ENCODE measurements around the gene SPG11. TPM values are rescaled to one million over a fixed set of nuclear protein-coding genes. Genes with fewer than 3 reads are reported as not detected.

SPG11 gene
- total RNA-seq, 5 donors from 2014 or later (not counting 1 experiment from before 2014, with no cell fraction given), result 108 to 124 (median 118) TPM

GRCh38 chr15:44603126-44603525 is 60.3 kb downstream of the SPG11 start:
- peaks cover 8 to 10% (median 9%) of the 10 kb centered on the region in 3 donors for H3K4me1 Mint-ChIP-seq
- H3K27me3 ChIP-seq (replicated peaks in 1 of 2; ENCODE audit: control insufficient read depth in 2 of 2, extremely low read depth in 1 of 2, insufficient read depth in 2 of 2, low read length in 1 of 2), result no peaks in the 10 kb centered on the region
- DNase-seq (no peak), ATAC-seq (replicated peaks in 1 of 4) (no peak)
- no peaks in the 10 kb centered on the region for H3K27me3 Mint-ChIP-seq
- H3K4me3 ChIP-seq (ENCODE audit: control insufficient read depth in 1 of 2, extremely low read depth in 1 of 2, low read length in 1 of 2), result no peak overlapping the region
- no peak overlapping the region for H3K27ac ChIP-seq (ENCODE audit: low read length)
- WGBS (ENCODE audit: insufficient coverage), result no CpG with 5 or more reads among the region's 2 CpGs
- no peaks in the 10 kb centered on the region for H3K9me3 Mint-ChIP-seq
- peaks cover 0 to 53% of the 10 kb centered on the region in 2 donors for H3K36me3 ChIP-seq (ENCODE audit: control insufficient read depth in 2 of 2, extremely low read depth in 1 of 2, insufficient read depth in 1 of 2, low read length in 1 of 2)
- H3K4me3 Mint-ChIP-seq, result no peak overlapping the region
- no peaks in the 10 kb centered on the region for H3K9me3 ChIP-seq
- no peaks in the 10 kb centered on the region for H3K4me1 ChIP-seq (ENCODE audit: control insufficient read depth in 1 of 2, extremely low read depth in 1 of 2, insufficient read depth in 2 of 2, low read length in 2 of 2)
- peak overlapping the region; percentile 23 to 79 for H3K27ac Mint-ChIP-seq
- peaks cover 48% of the 10 kb centered on the region for H3K36me3 Mint-ChIP-seq
- POLR2A ChIA-PET, result interaction anchor here in 1 of 2 donors (0.6 kb wide), 1 partner anchor 1009 kb away, joined by 13 read pairs; no protein-coding TSS in a partner anchor
- CTCF ChIA-PET, result interaction anchor here in 1 of 2 donors (0.7 to 1.3 kb wide), 2 partner anchors 21 to 144 kb away, joined by 3 to 4 read pairs; no protein-coding TSS in a partner anchor

- Mint-ChIP-seq H3K36me3 (peaks cover 46% of the 10 kb centered on the region), H3K9me3 (no peaks in the 10 kb centered on the region), H3K4me3 (no peak overlapping the region), H3K4me1 (peaks cover 16 to 28% (median 18%) of the 10 kb centered on the region in 3 donors), H3K27ac (peak overlapping the region; percentile 80 to 89), H3K27me3 (no peaks in the 10 kb centered on the region)
- WGBS (ENCODE audit: insufficient coverage), result 80% methylated on average over 3 of the region's 5 CpGs
- CTCF ChIA-PET, result interaction anchor here in 1 of 2 donors (0.6 to 1.6 kb wide), 3 partner anchors 12 to 139 kb away, joined by 4 to 8 read pairs (median 5); partner anchors contain the start of gene TRIM69
- no peak overlapping the region for H3K4me3 ChIP-seq (ENCODE audit: control insufficient read depth in 1 of 2, extremely low read depth in 1 of 2, low read length in 1 of 2)
- no peaks in the 10 kb centered on the region for H3K9me3 ChIP-seq
- H3K4me1 ChIP-seq (ENCODE audit: control insufficient read depth in 1 of 2, extremely low read depth in 1 of 2, insufficient read depth in 2 of 2, low read length in 2 of 2), result no peaks in the 10 kb centered on the region
- peak overlapping the region; percentile 18 for H3K27ac ChIP-seq (ENCODE audit: low read length)
- no peaks in the 10 kb centered on the region for H3K27me3 ChIP-seq (replicated peaks in 1 of 2; ENCODE audit: control insufficient read depth in 2 of 2, extremely low read depth in 1 of 2, insufficient read depth in 2 of 2, low read length in 1 of 2)
- DNase-seq (no peak), ATAC-seq (replicated peaks in 1 of 4) (no peak)
- peaks cover 0 to 60% of the 10 kb centered on the region in 2 donors for H3K36me3 ChIP-seq (ENCODE audit: control insufficient read depth in 2 of 2, extremely low read depth in 1 of 2, insufficient read depth in 1 of 2, low read length in 1 of 2)
- POLR2A ChIA-PET, result interaction anchor here (0.5 kb wide), 2 partner anchors 23 to 139 kb away, joined by 3 to 5 read pairs; no protein-coding TSS in a partner anchor
Measured at GRCh38 chr15:44598892-44599291, 64.6 kb downstream of the SPG11 start.

- POLR2A ChIA-PET, result interaction anchor here in 1 of 2 donors (0.6 kb wide), 1 partner anchor 13 kb away, joined by 9 read pairs; no protein-coding TSS in a partner anchor
- ATAC-seq (replicated peaks in 1 of 4), result no peak
- WGBS (ENCODE audit: insufficient coverage), result no CpG with 5 or more reads among the region's 1 CpG
Measured at GRCh38 chr15:44598066-44598465, 65.4 kb downstream of the SPG11 start.

GRCh38 chr15:44596511-44597010 is 66.9 kb downstream of the SPG11 start:
- Mint-ChIP-seq H3K27me3 (no peaks in the 10 kb centered on the region), H3K27ac (peak overlapping the region; percentile 69 to 74), H3K9me3 (no peaks in the 10 kb centered on the region), H3K4me1 (peaks cover 21 to 33% (median 23%) of the 10 kb centered on the region in 3 donors), H3K4me3 (no peak overlapping the region), H3K36me3 (peaks cover 34% of the 10 kb centered on the region)
- ChIA-PET POLR2A (no interaction called here), CTCF (interaction anchor here (0.6 to 1.1 kb wide), 4 partner anchors 15 to 667 kb away, joined by 3 to 7 read pairs (median 4); no protein-coding TSS in a partner anchor)
- DNase-seq (no peak), ATAC-seq (replicated peaks in 1 of 4) (no peak)
- H3K36me3 ChIP-seq (ENCODE audit: control insufficient read depth in 2 of 2, extremely low read depth in 1 of 2, insufficient read depth in 1 of 2, low read length in 1 of 2), result peaks cover 3 to 69% of the 10 kb centered on the region in 2 donors
- no peaks in the 10 kb centered on the region for H3K4me1 ChIP-seq (ENCODE audit: control insufficient read depth in 1 of 2, extremely low read depth in 1 of 2, insufficient read depth in 2 of 2, low read length in 2 of 2)
- no peak overlapping the region for H3K4me3 ChIP-seq (ENCODE audit: control insufficient read depth in 1 of 2, extremely low read depth in 1 of 2, low read length in 1 of 2)
- no peaks in the 10 kb centered on the region for H3K27me3 ChIP-seq (replicated peaks in 1 of 2; ENCODE audit: control insufficient read depth in 2 of 2, extremely low read depth in 1 of 2, insufficient read depth in 2 of 2, low read length in 1 of 2)
- no peaks in the 10 kb centered on the region for H3K9me3 ChIP-seq
- WGBS (ENCODE audit: insufficient coverage), result no CpG with 5 or more reads among the region's 1 CpG
- peak overlapping the region; percentile 26 for H3K27ac ChIP-seq (ENCODE audit: low read length)

More at GRCh38 chr15:44598066-44598465, 65.4 kb downstream of the SPG11 start:
- Mint-ChIP-seq H3K4me3 (no peak overlapping the region), H3K27ac (peak overlapping the region; percentile 80 to 89), H3K4me1 (peaks cover 21 to 33% (median 22%) of the 10 kb centered on the region in 3 donors), H3K27me3 (no peaks in the 10 kb centered on the region), H3K9me3 (no peaks in the 10 kb centered on the region), H3K36me3 (peaks cover 44% of the 10 kb centered on the region)
- no peaks in the 10 kb centered on the region for H3K4me1 ChIP-seq (ENCODE audit: control insufficient read depth in 1 of 2, extremely low read depth in 1 of 2, insufficient read depth in 2 of 2, low read length in 2 of 2)
- no peaks in the 10 kb centered on the region for H3K9me3 ChIP-seq
- CTCF ChIA-PET, result interaction anchor here in 1 of 2 donors (0.6 to 1.6 kb wide), 4 partner anchors 66 to 255 kb away, joined by 3 to 5 read pairs (median 4); partner anchors contain the start of genes SPG11 and TRIM69
- no peak overlapping the region for H3K4me3 ChIP-seq (ENCODE audit: control insufficient read depth in 1 of 2, extremely low read depth in 1 of 2, low read length in 1 of 2)
- DNase-seq, result no peak
- no peaks in the 10 kb centered on the region for H3K27me3 ChIP-seq (replicated peaks in 1 of 2; ENCODE audit: control insufficient read depth in 2 of 2, extremely low read depth in 1 of 2, insufficient read depth in 2 of 2, low read length in 1 of 2)
- peaks cover 0 to 64% of the 10 kb centered on the region in 2 donors for H3K36me3 ChIP-seq (ENCODE audit: control insufficient read depth in 2 of 2, extremely low read depth in 1 of 2, insufficient read depth in 1 of 2, low read length in 1 of 2)
- peak overlapping the region; percentile 18 for H3K27ac ChIP-seq (ENCODE audit: low read length)

GRCh38 chr15:44595656-44596510 is 67.6 kb downstream of the SPG11 start:
- Histone ChIP-seq H3K4me1 (ENCODE audit: control insufficient read depth in 1 of 2, extremely low read depth in 1 of 2, insufficient read depth in 2 of 2, low read length in 2 of 2) (no peaks in the 10 kb centered on the region), H3K27ac (ENCODE audit: low read length) (peak overlapping the region; percentile 26), H3K27me3 (replicated peaks in 1 of 2; ENCODE audit: control insufficient read depth in 2 of 2, extremely low read depth in 1 of 2, insufficient read depth in 2 of 2, low read length in 1 of 2) (no peaks in the 10 kb centered on the region), H3K4me3 (ENCODE audit: control insufficient read depth in 1 of 2, extremely low read depth in 1 of 2, low read length in 1 of 2) (no peak overlapping the region), H3K36me3 (ENCODE audit: control insufficient read depth in 2 of 2, extremely low read depth in 1 of 2, insufficient read depth in 1 of 2, low read length in 1 of 2) (peaks cover 3 to 71% of the 10 kb centered on the region in 2 donors), H3K9me3 (no peaks in the 10 kb centered on the region)
- CTCF ChIA-PET, result interaction anchor here in 1 of 2 donors (0.6 kb wide), 1 partner anchor 29 kb away, joined by 6 read pairs; no protein-coding TSS in a partner anchor
- peaks cover 21 to 33% (median 23%) of the 10 kb centered on the region in 3 donors for H3K4me1 Mint-ChIP-seq
- no peaks in the 10 kb centered on the region for H3K9me3 Mint-ChIP-seq
- peaks cover 35% of the 10 kb centered on the region for H3K36me3 Mint-ChIP-seq
- no peak overlapping the region for H3K4me3 Mint-ChIP-seq
- POLR2A ChIA-PET, result no interaction called here
- ATAC-seq (replicated peaks in 1 of 4), result no peak
- no peaks in the 10 kb centered on the region for H3K27me3 Mint-ChIP-seq
- 100% methylated on average over 3 of the region's 3 CpGs for WGBS (ENCODE audit: insufficient coverage)
- no peak for DNase-seq
- peak overlapping the region; percentile 80 to 86 for H3K27ac Mint-ChIP-seq

GRCh38 chr15:44595246-44595645 is 68.2 kb downstream of the SPG11 start:
- WGBS (ENCODE audit: insufficient coverage), result no CpG with 5 or more reads among the region's 1 CpG
- DNase-seq (no peak), ATAC-seq (replicated peaks in 1 of 4) (no peak)
- peaks cover 40% of the 10 kb centered on the region for H3K36me3 Mint-ChIP-seq
- ChIA-PET CTCF (no interaction called here), POLR2A (no interaction called here)
- peaks cover 21 to 33% (median 23%) of the 10 kb centered on the region in 3 donors for H3K4me1 Mint-ChIP-seq
- Histone ChIP-seq H3K27ac (ENCODE audit: low read length) (no peak overlapping the region), H3K4me1 (ENCODE audit: control insufficient read depth in 1 of 2, extremely low read depth in 1 of 2, insufficient read depth in 2 of 2, low read length in 2 of 2) (no peaks in the 10 kb centered on the region), H3K4me3 (ENCODE audit: control insufficient read depth in 1 of 2, extremely low read depth in 1 of 2, low read length in 1 of 2) (no peak overlapping the region), H3K27me3 (replicated peaks in 1 of 2; ENCODE audit: control insufficient read depth in 2 of 2, extremely low read depth in 1 of 2, insufficient read depth in 2 of 2, low read length in 1 of 2) (no peaks in the 10 kb centered on the region), H3K36me3 (ENCODE audit: control insufficient read depth in 2 of 2, extremely low read depth in 1 of 2, insufficient read depth in 1 of 2, low read length in 1 of 2) (peaks cover 3 to 75% of the 10 kb centered on the region in 2 donors), H3K9me3 (no peaks in the 10 kb centered on the region)
- H3K27me3 Mint-ChIP-seq, result no peaks in the 10 kb centered on the region
- no peak overlapping the region for H3K4me3 Mint-ChIP-seq
- peak overlapping the region; percentile 80 to 86 for H3K27ac Mint-ChIP-seq
- H3K9me3 Mint-ChIP-seq, result no peaks in the 10 kb centered on the region

Measured in T-cell (primary cell).